Upper lobe of right lung (tissue), 1 donor: ENCODE data around the gene NEK7. TPM values are rescaled to one million over a fixed set of nuclear protein-coding genes. Genes with fewer than 3 reads are reported as not detected.

ENCODE experiments used
- ATAC-seq: fragments of 200-7000 bp; cut with Tn5 transposase; one replicate; pipeline ENCODE4 v1.9.1; 2020; ENCODE audit warnings: mild to moderate bottlenecking, moderate library complexity
- DNase-seq: peaks from one replicate; pipeline ENCODE4 v3.0.0-alpha.2; 2020
- H3K27ac ChIP-seq: fragments of 200-600 bp; one replicate; pipeline ENCODE4 v1.8.0; 2022
- H3K27me3 ChIP-seq: fragments of 200-600 bp; one replicate; pipeline ENCODE4 v1.8.0; 2022; ENCODE audit warnings: mild to moderate bottlenecking
- H3K36me3 ChIP-seq: fragments of 200-600 bp; one replicate; pipeline ENCODE4 v1.8.0; 2022
- H3K4me1 ChIP-seq: fragments of 200-600 bp; one replicate; pipeline ENCODE4 v1.8.0; 2022
- H3K4me3 ChIP-seq: fragments of 200-600 bp; one replicate; pipeline ENCODE4 v1.8.0; 2022; ENCODE audit warnings: mild to moderate bottlenecking
- H3K9me3 ChIP-seq: fragments of 200-600 bp; one replicate; pipeline ENCODE4 v1.8.0; 2022
- intact Hi-C: fragments of 100-400 bp; cut with DNase I; formaldehyde crosslinking; loops from one replicate; pipeline ENCODE4 v1.11.0; 2022
- total RNA-seq: library from RNA; stranded (reverse); fragmentation: NEBNext Ultra II Directional; extraction: Animal tissue kit (Norgen Biotek cat#: 25700); gene quantifications from one replicate; pipeline ENCODE4 v1.2.1, GENCODE V29; 2021
- TF ChIP-seq, protein P1 (sequence below): fragments of 200-600 bp; IDR thresholded peaks from one replicate; pipeline ENCODE4 v1.8.0; 2022; ENCODE audit warnings: antibody characterized with exemption
- donor health status: DM: no; HTN: yes; CAD: no; lungs with severe emphysema.

The NEK7 gene
- total RNA-seq, 1 donor from 2014 or later: 96.9 TPM

DNA sequence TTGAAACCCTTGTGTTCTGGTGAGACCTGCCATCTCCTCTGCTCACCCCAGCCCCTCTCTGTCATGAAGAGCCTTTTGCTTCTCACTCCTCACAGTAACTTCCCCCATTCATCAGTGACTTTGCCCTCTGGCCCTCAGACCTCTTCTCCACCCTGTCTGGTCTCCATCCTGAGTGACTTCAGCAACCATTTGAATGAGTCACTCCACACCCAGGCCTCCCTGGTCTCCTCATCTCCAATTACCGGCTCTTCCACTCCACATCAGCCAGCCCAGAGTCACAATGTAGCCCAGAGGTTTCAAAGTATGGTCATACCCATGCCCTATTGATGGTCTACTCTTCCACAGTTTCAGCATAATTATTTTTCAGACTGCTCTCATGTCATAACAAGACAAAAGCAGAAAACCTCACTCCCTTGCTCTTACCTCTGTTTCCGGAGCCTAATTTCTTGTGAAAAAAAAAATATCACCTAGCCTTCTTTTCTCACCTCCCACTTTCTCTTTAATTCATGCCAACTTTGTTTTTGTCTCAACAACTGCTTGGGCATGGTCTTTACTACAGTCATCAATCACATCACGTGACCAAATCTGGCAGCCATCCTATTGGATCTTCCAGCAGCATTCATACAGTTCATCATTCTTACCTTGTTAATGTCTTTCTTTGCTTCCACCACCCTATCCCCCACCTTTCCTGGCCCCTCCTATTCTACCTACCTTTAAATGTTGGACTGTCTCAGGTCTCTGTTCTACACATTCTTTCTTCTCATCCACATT, 35.6 kb upstream of the NEK7 start:
- intact Hi-C loops: no loop called here

DNA sequence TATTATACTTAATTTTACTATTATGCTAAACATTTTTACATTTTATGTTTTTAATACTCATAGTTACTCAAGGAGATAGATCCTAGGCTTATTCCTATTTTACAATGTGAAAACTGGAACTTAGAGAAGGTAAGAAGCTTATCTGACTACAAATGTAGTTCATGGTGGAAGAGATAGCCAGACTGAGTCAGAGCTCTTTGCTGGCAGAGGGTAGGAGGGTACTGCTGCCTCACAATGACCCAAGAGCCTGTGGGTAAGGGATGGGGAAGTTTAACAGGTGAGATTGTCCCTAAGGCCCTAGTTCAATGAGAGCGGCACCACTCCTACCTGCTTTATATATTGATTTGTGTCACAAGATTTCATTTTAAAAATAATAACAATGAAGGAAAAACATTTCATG, 34.1 kb upstream of the NEK7 start:
- Histone ChIP-seq H3K36me3 (no peaks in the 10 kb centered on the region), H3K27me3 (no peaks in the 10 kb centered on the region), H3K4me1 (peaks cover 6% of the 10 kb centered on the region), H3K4me3 (no peak overlapping the region), H3K9me3 (no peaks in the 10 kb centered on the region), H3K27ac (no peak overlapping the region)
- intact Hi-C loops: no loop called here
- no peak for ATAC-seq
- TF ChIP-seq, protein P1, sequence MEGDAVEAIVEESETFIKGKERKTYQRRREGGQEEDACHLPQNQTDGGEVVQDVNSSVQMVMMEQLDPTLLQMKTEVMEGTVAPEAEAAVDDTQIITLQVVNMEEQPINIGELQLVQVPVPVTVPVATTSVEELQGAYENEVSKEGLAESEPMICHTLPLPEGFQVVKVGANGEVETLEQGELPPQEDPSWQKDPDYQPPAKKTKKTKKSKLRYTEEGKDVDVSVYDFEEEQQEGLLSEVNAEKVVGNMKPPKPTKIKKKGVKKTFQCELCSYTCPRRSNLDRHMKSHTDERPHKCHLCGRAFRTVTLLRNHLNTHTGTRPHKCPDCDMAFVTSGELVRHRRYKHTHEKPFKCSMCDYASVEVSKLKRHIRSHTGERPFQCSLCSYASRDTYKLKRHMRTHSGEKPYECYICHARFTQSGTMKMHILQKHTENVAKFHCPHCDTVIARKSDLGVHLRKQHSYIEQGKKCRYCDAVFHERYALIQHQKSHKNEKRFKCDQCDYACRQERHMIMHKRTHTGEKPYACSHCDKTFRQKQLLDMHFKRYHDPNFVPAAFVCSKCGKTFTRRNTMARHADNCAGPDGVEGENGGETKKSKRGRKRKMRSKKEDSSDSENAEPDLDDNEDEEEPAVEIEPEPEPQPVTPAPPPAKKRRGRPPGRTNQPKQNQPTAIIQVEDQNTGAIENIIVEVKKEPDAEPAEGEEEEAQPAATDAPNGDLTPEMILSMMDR: no peak
- no peak for DNase-seq

More for the DNA sequence above, 35.6 kb upstream of the NEK7 start:
- H3K36me3 ChIP-seq: no peaks in the 10 kb centered on the region
- H3K27me3 ChIP-seq: no peaks in the 10 kb centered on the region
- no peak for DNase-seq
- H3K4me1 ChIP-seq: no peaks in the 10 kb centered on the region
- H3K27ac ChIP-seq: no peak overlapping the region
- no peaks in the 10 kb centered on the region for H3K9me3 ChIP-seq
- H3K4me3 ChIP-seq: no peak overlapping the region
- TF ChIP-seq, protein P1: no peak
- no peak for ATAC-seq

DNA sequence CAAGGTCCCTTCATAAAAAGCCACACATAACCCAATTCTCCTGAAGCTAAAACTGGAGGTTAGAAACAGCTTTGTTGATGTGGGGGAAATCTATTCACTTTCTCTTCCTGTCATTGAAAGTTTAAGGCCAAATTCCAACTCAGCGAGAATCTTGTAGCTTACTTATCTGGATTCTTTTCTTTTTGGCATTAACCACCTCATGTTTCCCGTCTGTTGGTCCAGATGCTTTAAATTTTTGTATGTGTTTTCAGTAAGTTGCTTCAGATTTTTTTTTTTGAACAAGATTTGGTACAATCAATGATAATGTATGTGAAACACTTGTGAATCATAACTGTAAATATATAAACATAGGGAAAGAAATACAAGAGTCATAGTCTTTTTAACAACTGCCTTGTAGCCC, 33.7 kb upstream of the NEK7 start:
- intact Hi-C loops: no loop called here
- Histone ChIP-seq H3K4me3 (no peak overlapping the region), H3K36me3 (no peaks in the 10 kb centered on the region), H3K27me3 (no peaks in the 10 kb centered on the region), H3K27ac (no peak overlapping the region), H3K4me1 (peaks cover 10% of the 10 kb centered on the region), H3K9me3 (no peaks in the 10 kb centered on the region)
- ATAC-seq (no peak), DNase-seq (no peak)
- TF ChIP-seq, protein P1: no peak

DNA sequence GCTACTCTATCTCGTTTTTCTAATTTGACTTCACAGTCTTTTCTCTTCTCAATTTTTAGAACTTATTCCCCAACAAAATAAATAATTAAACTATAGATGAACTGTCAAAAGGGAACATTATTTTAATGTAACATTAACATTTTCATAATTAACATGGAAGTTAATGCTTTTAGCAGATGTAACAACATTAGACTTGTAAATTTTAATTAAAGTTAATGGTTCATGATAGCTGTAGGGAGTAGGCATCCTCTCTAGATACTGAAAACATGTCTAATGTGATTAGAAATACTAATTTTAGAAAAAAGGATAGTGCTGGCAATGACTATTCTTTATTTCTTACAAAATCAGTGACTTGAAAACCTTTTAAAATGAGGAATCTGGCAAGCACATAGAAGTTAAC, 32.1 kb upstream of the NEK7 start:
- TF ChIP-seq, protein P1: no peak
- Histone ChIP-seq H3K36me3 (no peaks in the 10 kb centered on the region), H3K4me1 (peaks cover 13% of the 10 kb centered on the region), H3K27ac (no peak overlapping the region), H3K4me3 (no peak overlapping the region), H3K27me3 (no peaks in the 10 kb centered on the region), H3K9me3 (no peaks in the 10 kb centered on the region)
- ATAC-seq (no peak), DNase-seq (no peak)
- intact Hi-C loops: no loop called here

DNA sequence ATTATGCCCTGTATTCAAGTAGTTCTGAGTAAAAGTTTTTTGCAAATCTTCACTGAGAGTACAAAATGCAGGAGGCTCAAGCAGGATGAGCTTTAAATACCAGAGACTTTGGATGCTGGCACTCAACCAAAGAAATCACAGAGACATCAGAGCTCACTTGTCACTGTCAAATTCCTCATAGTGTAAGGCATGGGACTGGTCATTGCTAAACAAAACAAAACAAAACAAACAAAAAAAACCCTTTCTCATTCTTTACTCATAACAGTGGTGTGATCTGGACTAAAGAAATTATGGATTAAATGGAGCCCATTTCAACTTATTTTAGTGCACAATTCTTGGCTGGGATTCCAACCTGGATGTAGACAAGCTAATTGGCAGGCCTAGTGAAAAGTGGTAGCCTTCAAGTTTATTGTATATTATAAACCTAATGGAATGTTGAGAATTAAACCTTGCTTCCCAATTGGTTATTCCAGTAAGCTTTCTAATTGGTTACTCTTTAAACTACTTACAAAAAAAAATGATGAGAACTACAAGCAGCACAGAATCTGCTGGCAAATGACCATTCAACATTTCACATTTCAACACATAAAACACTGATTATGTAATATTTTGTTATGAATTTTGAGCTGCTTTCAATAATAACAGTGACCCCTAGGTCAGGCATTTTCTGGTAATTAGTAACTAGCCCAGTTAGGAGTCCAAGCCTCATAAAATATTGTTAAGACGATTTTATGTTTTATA, 30.6 kb upstream of the NEK7 start:
- TF ChIP-seq, protein P1: no peak
- no peak overlapping the region for H3K27ac ChIP-seq
- H3K4me1 ChIP-seq: peaks cover 13% of the 10 kb centered on the region
- no peak overlapping the region for H3K4me3 ChIP-seq
- H3K9me3 ChIP-seq: no peaks in the 10 kb centered on the region
- intact Hi-C loops: no loop called here
- no peak for DNase-seq
- H3K36me3 ChIP-seq: no peaks in the 10 kb centered on the region
- no peak for ATAC-seq
- no peaks in the 10 kb centered on the region for H3K27me3 ChIP-seq
